Right lung (tissue), 5 donors: ENCODE data around the gene TMEM248. TPM values are rescaled to one million over a fixed set of nuclear protein-coding genes. Genes with fewer than 3 reads are reported as not detected.
"Not testable (repeated sequence)": the region's sequence is repeated elsewhere in the genome, so short reads cannot be mapped to it uniquely, and the experiment has no call there.

ENCODE experiments used
- DNase-seq, 2 donors: peaks; one replicate each; pipeline ENCODE4 v3.0.0-alpha.2; 2013
- polyA plus RNA-seq, 5 donors: library from polyadenylated mRNA; unstranded; fragments of 120-200 nt; gene quantifications; one replicate each; pipeline versions ENCODE4 v1.2.1 to v1.2.3, GENCODE V29; 2013; ENCODE audit warnings: inconsistent platforms in 1 of 5, low replicate concordance in 1 of 5; ENCODE audit not compliant: insufficient read length in 5 of 5, insufficient read depth in 1 of 5

TMEM248 gene
- polyA plus RNA-seq, 5 donors, result 74.2 to 89.7 (median 74.8) TPM

GRCh38 chr7:66905278-66905677 is 15.7 kb upstream of the TMEM248 start:
- no peak for DNase-seq

GRCh38 chr7:66905689-66906088 is 15.3 kb upstream of the TMEM248 start:
- DNase-seq, result no peak

GRCh38 chr7:66907731-66908130 is 13.3 kb upstream of the TMEM248 start:
- no peak for DNase-seq

GRCh38 chr7:66908598-66908997 is 12.4 kb upstream of the TMEM248 start:
- not testable (repeated sequence) for DNase-seq

GRCh38 chr7:66910789-66911188 is 10.2 kb upstream of the TMEM248 start:
- no peak for DNase-seq

- not testable (repeated sequence) for DNase-seq
Observed at GRCh38 chr7:66911191-66911590, 9.8 kb upstream of the TMEM248 start.

- no peak for DNase-seq
Observed at GRCh38 chr7:66912195-66912594, 8.8 kb upstream of the TMEM248 start.

GRCh38 chr7:66913118-66914037 is 7.6 kb upstream of the TMEM248 start:
- no peak for DNase-seq

GRCh38 chr7:66917904-66918303 is 3.1 kb upstream of the TMEM248 start:
- DNase-seq, result not testable (repeated sequence)

GRCh38 chr7:66919304-66919703 is 1.7 kb upstream of the TMEM248 start:
- DNase-seq, result no peak

- DNase-seq, result no peak
Observed at GRCh38 chr7:66919704-66920103, 1.3 kb upstream of the TMEM248 start.

GRCh38 chr7:66920256-66920655 is 769 bp upstream of the TMEM248 start:
- DNase-seq, result no peak

GRCh38 chr7:66921396-66921917 is 432 bp downstream of the TMEM248 start:
- DNase-seq, result peak; percentile 54 to 61

GRCh38 chr7:66921918-66922486 is 977 bp downstream of the TMEM248 start:
- DNase-seq, result no peak

GRCh38 chr7:66925255-66925654 is 4.2 kb downstream of the TMEM248 start:
- DNase-seq, result no peak

GRCh38 chr7:66927348-66927948 is 6.4 kb downstream of the TMEM248 start:
- DNase-seq, result no peak

GRCh38 chr7:66928388-66928787 is 7.4 kb downstream of the TMEM248 start:
- no peak for DNase-seq

GRCh38 chr7:66929165-66929564 is 8.1 kb downstream of the TMEM248 start:
- DNase-seq, result no peak

- no peak for DNase-seq
Observed at GRCh38 chr7:66929935-66930334, 8.9 kb downstream of the TMEM248 start.

- DNase-seq, result no peak
Observed at GRCh38 chr7:66930341-66930740, 9.3 kb downstream of the TMEM248 start.

GRCh38 chr7:66933469-66933868 is 12.4 kb downstream of the TMEM248 start:
- DNase-seq, result no peak

- no peak for DNase-seq
Observed at GRCh38 chr7:66937940-66938339, 16.9 kb downstream of the TMEM248 start.

GRCh38 chr7:66939325-66939724 is 18.3 kb downstream of the TMEM248 start:
- DNase-seq, result no peak
